Esophagus mucosa (tissue), 1 donor: ENCODE measurements around the gene SULT1B1. TPM values are rescaled to one million over a fixed set of nuclear protein-coding genes. Genes with fewer than 3 reads are reported as not detected.
"Not testable (repeated sequence)": the region's sequence is repeated elsewhere in the genome, so short reads cannot be mapped to it uniquely, and the experiment has no call there.

Experiments
- ATAC-seq: fragments of 200-7000 bp; cut with Tn5 transposase; one replicate; pipeline ENCODE4 v1.9.1; 2020
- total RNA-seq: library from RNA; stranded (reverse); gene quantifications from one replicate; pipeline ENCODE4 v1.2.4, GENCODE V29; 2023
- donor health status: DM: yes; HTN: yes; CAD: no.

The SULT1B1 gene
- 1.3 TPM for total RNA-seq

DNA sequence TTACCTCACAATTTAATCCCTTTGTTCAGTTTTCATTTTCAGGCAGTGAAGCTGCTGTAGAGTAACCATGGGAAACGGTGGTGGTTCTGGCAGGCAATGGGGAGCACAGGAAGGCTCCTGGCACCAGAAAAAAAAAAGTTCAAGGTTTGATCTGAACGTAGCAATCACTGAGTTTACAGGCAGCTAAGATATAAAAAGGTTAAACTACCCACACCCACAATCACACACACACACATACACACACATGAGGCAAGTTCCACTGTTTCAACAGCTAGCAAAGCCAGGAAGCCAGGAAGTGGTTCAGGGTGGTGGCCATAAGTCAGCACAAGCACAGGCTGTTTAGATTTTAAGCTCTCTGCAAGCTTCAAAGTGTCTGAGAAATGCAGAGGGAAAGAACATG lies at the start of gene SULT1B1:
TSS of gene SULT1B1 (minus strand) at position 166 of the 400 bp plus-strand sequence. CDS start 5,403 bp downstream, outside the sequence.
- ATAC-seq = peak; percentile 87

GRCh38 chr4:69800599-69800998 lies 40.2 kb upstream of the SULT1B1 start:
- no peak for ATAC-seq

DNA sequence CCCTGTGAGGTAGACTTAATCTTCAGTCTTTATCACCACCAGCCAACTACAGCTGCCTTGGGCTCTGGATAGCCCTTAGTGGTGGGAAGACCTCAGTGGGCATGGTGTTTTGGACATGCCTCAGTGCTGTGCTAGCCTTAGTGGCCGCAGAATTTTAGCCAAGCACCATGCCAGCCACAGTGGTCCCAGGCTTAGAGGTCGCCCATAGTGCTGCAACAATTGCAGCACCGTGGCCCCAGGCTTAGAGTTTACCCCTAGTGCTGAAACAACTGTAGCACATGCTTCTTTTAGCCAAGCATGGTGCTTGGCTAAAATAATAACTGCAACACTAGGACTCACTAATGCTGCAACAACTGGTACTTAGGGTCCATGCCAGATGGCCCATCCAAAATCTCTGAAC lies 38.9 kb upstream of the SULT1B1 start:
- no peak for ATAC-seq

DNA sequence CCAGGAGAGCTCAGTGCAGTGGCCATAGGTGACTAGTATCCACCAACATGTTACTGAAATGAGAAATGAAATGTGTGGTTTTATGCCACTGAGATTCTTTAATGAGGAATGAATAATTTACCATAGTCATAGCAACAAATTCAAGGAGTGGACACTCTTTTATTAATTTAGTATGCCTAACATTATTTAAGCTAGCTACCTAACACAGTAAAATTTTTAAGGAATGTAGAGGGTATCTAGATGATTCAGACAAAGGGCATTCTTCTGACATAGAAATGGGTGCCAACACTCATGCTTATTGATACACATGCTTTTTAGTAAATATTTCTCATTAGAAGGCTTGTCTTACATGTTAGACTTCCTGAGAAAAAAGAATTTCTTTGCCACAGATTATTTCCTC lies 33.3 kb upstream of the SULT1B1 start:
- ATAC-seq = no peak

- ATAC-seq = no peak
Observed at GRCh38 chr4:69787879-69788278, 27.5 kb upstream of the SULT1B1 start.

DNA sequence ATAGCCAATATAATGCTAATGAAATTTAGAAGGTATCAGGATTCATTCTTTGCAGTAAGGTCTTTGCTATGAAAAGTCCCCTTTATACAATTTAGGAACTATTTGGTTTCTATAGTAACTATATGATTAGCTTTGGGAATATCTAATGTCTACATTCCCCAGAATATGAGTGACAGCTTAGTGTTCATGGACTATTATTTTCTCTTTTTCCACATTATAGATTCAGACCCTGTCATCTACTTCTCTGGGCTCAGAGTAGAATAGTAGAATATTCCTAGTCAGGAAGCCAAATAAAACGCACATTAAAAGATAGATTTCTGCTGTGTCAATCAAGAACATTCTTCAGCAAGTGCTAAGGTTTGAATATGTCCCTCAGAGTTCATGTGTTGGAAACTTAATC lies 26.1 kb upstream of the SULT1B1 start:
- ATAC-seq = no peak

DNA sequence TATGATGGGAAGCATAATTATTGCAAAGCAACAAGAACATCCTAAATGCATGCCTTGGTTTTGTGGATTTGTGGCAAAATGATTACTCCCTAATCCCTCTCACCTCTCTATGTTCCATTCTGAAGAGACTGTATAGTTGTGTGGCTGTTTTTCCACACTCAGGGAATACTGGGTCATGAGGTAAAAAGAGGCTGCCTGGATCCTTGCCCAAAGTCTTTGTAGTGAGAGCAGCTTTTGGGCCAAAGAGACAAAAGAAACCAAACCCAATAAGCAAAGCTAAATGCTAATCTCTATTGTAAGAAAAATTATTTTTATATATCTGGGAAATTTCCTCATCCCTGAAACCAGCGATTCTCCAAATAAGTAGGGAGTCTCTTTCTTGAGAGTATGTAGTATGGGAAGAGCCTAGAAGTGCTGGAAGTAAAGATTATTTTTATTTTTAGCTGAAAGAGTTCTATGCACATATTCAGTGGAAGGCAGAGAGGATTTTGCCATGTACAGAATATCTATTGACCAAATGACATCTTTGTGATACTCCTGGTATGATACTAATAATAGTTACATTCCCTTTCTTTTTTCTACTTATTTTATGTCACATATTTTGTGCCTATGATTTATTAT lies 24.9 kb upstream of the SULT1B1 start:
- no peak for ATAC-seq

GRCh38 chr4:69782651-69783310 lies 22.4 kb upstream of the SULT1B1 start:
- ATAC-seq = no peak

- ATAC-seq = no peak
Observed at GRCh38 chr4:69781458-69782418, 21.3 kb upstream of the SULT1B1 start.

DNA sequence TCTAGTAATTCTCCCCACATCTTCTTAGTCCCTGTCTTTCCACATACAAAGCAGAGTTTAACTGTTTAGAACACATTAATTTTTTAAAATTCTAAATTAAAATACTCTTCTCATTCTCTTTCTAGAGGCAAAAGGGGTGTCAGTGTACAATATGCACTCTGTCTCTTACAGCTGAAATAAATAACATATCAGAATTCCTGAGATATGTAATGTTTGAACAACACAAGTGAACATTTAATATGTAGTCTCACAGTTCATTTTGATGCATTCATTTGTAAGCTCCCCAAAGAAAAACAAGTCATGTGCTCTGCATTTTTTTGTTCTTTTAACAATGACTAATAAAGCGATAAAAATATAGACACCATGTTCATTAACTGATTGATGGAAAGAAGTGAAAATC lies 19.7 kb upstream of the SULT1B1 start:
- no peak for ATAC-seq

GRCh38 chr4:69776696-69777095 lies 16.3 kb upstream of the SULT1B1 start:
- ATAC-seq = no peak

DNA sequence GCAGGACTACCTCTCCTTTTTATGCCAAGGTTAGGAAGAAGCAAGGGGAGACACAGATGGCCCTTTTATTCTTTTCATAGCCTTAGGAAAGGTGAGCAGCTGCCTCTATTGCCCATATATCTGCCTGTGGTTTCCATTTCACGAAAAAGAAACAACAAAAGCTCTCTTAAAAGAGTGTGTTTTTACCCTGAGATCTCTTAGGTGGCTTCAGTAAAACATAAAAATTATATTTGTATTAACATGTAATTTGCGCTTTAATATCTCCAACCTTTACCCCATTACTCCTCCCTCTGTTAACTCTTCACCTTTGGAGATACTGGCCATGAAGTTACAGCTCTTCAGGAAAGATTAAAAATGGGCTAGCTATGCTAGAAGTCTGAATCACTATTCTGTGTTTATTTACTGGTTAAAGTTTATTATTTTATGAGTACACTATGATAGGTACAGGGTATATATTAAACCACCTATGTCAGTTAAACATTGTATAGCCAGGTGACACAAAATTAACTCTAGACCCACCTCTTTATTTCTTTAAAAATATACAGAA lies 15.0 kb upstream of the SULT1B1 start:
- ATAC-seq = no peak

DNA sequence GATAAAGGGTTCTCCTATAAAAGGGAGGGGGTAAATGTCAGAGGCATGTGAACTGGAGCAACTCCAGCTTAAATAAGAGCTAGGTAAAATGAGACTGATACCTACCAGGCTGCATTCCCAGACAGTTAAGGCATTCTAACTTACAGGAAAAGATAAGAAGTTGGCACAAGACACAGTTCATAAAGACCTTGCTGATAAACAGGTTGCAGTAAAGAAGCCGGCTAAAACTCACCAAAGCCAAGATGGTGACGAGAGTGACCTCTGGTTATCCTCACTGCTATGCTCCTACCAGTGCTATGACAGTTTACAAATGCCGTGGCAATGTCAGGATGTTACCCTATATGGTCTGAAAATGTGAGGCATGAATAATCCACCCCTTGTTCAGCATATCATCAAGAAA lies 13.1 kb upstream of the SULT1B1 start:
- no peak for ATAC-seq

DNA sequence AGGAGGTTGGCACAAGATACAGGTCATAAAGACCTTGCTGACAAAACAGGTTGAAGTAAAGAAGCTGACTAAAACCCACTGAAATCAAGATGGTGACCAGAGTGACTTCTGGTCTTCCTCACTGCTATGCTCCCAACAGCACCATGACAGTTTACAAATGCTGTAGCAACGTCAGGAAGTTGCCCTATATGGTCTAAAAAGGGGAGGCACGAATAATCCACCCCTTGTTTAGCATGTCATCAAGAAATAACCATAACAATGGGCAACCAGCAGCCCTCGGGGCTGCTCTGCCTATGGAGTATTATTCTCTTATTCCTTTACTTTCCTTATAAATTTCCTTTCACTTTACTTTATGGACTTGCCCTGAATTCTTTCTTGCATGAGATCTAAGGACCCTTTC lies 8.1 kb upstream of the SULT1B1 start:
- not testable (repeated sequence) for ATAC-seq

- no peak for ATAC-seq
Observed at GRCh38 chr4:69765751-69766150, 5.3 kb upstream of the SULT1B1 start.

GRCh38 chr4:69764311-69764710 lies 3.9 kb upstream of the SULT1B1 start:
- no peak for ATAC-seq

DNA sequence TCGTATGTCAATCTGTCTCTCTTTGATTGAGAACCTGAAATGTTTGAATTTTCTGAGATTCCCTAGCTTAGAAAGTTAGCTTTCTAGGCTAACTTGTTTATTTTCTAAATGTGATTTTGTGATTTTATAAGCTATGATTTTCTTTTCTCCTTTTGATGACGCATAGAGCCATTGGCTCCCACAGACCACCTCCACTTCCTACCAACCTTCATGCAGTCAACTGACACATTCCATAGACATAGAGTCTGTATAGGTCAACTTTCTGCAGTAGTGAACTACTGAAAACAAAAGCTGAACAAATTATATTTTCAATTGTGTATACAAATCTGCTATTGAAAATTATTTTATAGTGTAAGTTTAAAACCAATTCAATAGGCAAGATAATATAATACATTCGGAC lies 2.8 kb upstream of the SULT1B1 start:
- no peak for ATAC-seq

- ATAC-seq = peak; percentile 63
Observed at GRCh38 chr4:69759189-69759604, 1.2 kb downstream of the SULT1B1 start.

DNA sequence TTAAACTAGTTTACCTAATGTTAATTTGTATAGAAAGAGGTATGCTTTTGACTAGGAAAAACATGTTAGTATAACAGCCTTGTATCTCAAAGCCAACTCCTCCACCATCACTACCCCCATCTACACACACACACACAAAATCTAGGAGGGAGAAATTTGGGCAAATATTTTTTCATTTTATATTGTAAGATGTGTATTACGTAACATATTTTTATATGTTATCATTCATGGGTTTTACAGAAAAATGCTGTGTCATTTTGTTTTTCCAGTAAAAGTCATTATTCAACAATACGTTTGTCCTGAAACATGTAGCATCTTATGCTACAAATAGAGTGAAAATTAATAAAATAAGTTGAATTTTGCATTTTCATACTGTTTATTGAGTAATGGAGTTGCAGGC lies 3.0 kb downstream of the SULT1B1 start:
- ATAC-seq = no peak

- no peak for ATAC-seq
Observed at GRCh38 chr4:69754926-69755580, 5.4 kb downstream of the SULT1B1 start.

DNA sequence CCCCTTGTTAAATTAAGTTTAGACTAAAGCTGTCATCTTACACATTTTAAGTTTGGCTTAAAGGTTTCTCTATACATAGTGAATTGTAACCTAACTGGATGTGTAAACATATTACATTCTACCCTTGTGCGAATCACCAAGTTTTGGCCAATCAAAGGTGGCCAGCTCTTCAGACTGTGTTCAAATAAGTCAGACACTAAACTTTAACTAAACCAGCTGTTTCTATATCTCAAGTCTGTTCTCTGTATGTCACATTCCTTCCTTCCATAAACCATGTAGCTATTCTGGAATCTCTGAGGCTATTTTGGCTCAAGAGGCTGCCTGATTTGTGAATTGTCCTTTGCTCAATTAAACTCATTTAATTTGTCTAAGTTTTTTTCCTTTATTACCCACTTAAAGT lies 6.7 kb downstream of the SULT1B1 start:
- ATAC-seq = no peak

GRCh38 chr4:69750346-69750745 lies 10.1 kb downstream of the SULT1B1 start:
- ATAC-seq = peak; percentile 83

- ATAC-seq = peak; percentile 80
Observed at GRCh38 chr4:69749771-69750170, 10.6 kb downstream of the SULT1B1 start.
